Stimulated activated CD4-positive, alpha-beta T cell treated with anti-CD3 and anti-CD28 coated beads, Interleukin-15, amount 100 ng/mL, for 1 hour (primary cell): ENCODE data around the gene CHST8.

Experiments used
- DNase-seq, 2 donors: peaks; one replicate each; pipeline ENCODE4 v3.0.0-alpha.2; 2020; ENCODE audit warnings: low read depth in 1 of 2, low spot score in 1 of 2

The CHST8 gene

GRCh38 chr19:33706631-33707030, 84.9 kb downstream of the CHST8 start:
- no peak for DNase-seq

- no peak for DNase-seq
Observed at GRCh38 chr19:33712268-33712667, 90.5 kb downstream of the CHST8 start.

- DNase-seq = no peak
Observed at GRCh38 chr19:33713194-33713593, 91.4 kb downstream of the CHST8 start.

- DNase-seq = no peak
Observed at GRCh38 chr19:33714149-33714548, 92.4 kb downstream of the CHST8 start.

GRCh38 chr19:33715462-33715861, 93.7 kb downstream of the CHST8 start:
- no peak for DNase-seq

GRCh38 chr19:33717878-33718277, 96.1 kb downstream of the CHST8 start:
- DNase-seq = no peak

GRCh38 chr19:33718651-33719254, 97.0 kb downstream of the CHST8 start:
- DNase-seq = no peak

- DNase-seq = no peak
Observed at GRCh38 chr19:33719366-33720154, 97.8 kb downstream of the CHST8 start.

- no peak for DNase-seq
Observed at GRCh38 chr19:33720155-33720493, 98.4 kb downstream of the CHST8 start.

- DNase-seq = no peak
Observed at GRCh38 chr19:33720691-33721682, 99.2 kb downstream of the CHST8 start.

GRCh38 chr19:33721735-33722297, 100.1 kb downstream of the CHST8 start:
- no peak for DNase-seq

GRCh38 chr19:33722456-33723239, 100.9 kb downstream of the CHST8 start:
- DNase-seq = no peak

- no peak for DNase-seq
Observed at GRCh38 chr19:33723512-33723911, 101.8 kb downstream of the CHST8 start.

GRCh38 chr19:33724021-33724720, 102.4 kb downstream of the CHST8 start:
- no peak for DNase-seq

- no peak for DNase-seq
Observed at GRCh38 chr19:33724721-33725060, 102.9 kb downstream of the CHST8 start.

- no peak for DNase-seq
Observed at GRCh38 chr19:33725567-33725966, 103.8 kb downstream of the CHST8 start.

GRCh38 chr19:33726756-33727155, 105.0 kb downstream of the CHST8 start:
- no peak for DNase-seq

GRCh38 chr19:33727331-33727998, 105.7 kb downstream of the CHST8 start:
- DNase-seq = no peak

- DNase-seq = no peak
Observed at GRCh38 chr19:33728141-33728540, 106.4 kb downstream of the CHST8 start.
